Measurements from ENCODE around the gene RMI2. TPM values are rescaled to one million over a fixed set of nuclear protein-coding genes. Genes with fewer than 3 reads are reported as not detected.

The RMI2 gene
- total and polyA plus RNA-seq, 11 donors: 0.23 to 6.6 (median 0.76) TPM; not detected in 2

DNA sequence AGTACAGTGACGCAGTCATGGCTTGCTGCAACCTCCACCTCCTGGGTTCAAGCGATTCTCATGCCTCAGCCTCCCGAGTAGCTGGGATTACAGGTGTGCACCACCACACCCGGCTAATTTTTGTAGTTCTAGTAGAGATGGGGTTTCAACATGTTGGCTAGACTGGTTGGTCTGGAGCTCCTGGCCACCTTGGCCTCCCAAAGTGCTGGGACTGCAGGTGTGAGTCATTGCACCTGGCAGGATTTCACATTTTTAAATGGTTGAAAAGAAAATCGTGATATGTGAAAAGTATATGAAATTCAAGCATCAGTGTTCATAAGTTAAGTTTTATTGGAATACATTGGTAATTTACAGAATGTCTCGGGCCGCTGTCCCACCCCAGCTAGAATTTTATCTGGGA, 2.6 kb downstream of the RMI2 start:
- ATAC-seq (no peak), DNase-seq (peak in 1 of 5 donors; percentile 27)
- WGBS, 4 donors: 96 to 98% (median 97%) methylated on average over 7 of the region's 7 CpGs
- Histone ChIP-seq H3K27ac (no peak overlapping the region), H3K4me3 (no peak overlapping the region), H3K36me3 (no peaks in the 10 kb centered on the region), H3K27me3 (no peaks in the 10 kb centered on the region), H3K9me3 (no peaks in the 10 kb centered on the region), H3K4me1 (peaks cover 0 to 51% (median 18%) of the 10 kb centered on the region in 12 donors)
- intact Hi-C loops (cut with DNase I): loop anchor here in 1 of 10 donors (5.0 kb wide), 1 partner anchor 86 kb away; no protein-coding TSS in a partner anchor
- TF ChIP-seq POLR2A (IDR thresholded peaks at IDR 0.05): no peak

DNA sequence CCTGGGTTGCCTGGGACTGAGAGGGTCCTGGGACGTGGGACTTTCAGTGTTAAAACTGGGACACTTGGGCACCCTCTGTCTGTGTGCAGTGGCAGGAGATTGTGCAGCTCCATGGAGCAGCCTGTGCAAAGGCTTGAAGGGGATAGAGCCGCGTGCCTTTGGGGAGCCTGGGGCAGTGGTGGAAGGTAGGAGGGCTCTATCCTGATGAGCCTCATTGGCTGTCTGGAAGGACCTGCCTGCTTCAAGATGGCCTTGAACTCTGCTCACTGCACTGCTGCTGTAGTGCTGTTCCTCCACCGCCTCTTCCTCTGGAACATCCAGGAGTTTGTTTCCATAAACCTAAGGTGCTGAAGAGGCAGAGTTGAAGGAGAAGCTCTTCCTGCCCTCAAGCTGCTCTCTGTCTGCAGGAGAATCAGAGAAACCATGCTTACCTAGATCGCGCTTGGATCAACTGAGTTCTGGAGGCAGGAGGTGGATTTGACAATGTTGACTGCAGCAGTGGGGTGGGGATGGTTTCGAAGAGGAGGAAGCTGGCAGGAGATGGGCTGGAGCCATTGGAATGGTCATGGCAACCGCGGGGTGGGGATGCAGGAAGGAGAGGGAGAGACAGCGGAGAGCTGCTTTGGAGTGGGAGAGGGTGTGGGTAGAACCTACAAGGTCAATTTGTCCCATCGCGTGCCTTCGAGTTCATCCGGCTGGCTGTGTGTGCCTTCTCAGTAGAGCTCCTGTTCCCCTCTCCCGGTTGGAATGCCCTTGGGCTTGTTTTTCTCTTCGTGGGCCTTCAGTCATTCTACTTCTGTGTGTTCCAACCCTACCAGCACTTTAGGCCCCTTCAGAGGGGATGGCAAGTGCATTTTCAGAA, 3.7 kb downstream of the RMI2 start:
- Histone ChIP-seq H3K9me3 (no peaks in the 10 kb centered on the region), H3K27me3 (no peaks in the 10 kb centered on the region), H3K4me1 (peaks cover 0 to 56% (median 18%) of the 10 kb centered on the region in 12 donors), H3K36me3 (no peaks in the 10 kb centered on the region), H3K27ac (peak overlapping the region in 8 of 12 donors; percentile 11 to 89 (median 38)), H3K4me3 (no peak overlapping the region)
- no peak for ATAC-seq
- 84 to 93% (median 87%) methylated on average over 16 of the region's 16 CpGs for WGBS, 4 donors
- TF ChIP-seq, protein P1, sequence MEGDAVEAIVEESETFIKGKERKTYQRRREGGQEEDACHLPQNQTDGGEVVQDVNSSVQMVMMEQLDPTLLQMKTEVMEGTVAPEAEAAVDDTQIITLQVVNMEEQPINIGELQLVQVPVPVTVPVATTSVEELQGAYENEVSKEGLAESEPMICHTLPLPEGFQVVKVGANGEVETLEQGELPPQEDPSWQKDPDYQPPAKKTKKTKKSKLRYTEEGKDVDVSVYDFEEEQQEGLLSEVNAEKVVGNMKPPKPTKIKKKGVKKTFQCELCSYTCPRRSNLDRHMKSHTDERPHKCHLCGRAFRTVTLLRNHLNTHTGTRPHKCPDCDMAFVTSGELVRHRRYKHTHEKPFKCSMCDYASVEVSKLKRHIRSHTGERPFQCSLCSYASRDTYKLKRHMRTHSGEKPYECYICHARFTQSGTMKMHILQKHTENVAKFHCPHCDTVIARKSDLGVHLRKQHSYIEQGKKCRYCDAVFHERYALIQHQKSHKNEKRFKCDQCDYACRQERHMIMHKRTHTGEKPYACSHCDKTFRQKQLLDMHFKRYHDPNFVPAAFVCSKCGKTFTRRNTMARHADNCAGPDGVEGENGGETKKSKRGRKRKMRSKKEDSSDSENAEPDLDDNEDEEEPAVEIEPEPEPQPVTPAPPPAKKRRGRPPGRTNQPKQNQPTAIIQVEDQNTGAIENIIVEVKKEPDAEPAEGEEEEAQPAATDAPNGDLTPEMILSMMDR (IDR thresholded peaks at IDR 0.05): no peak
- no peak for TF ChIP-seq POLR2A (IDR thresholded peaks at IDR 0.05)
- intact Hi-C loops (cut with DNase I): loop anchor here in 1 of 10 donors (5.0 kb wide), 1 partner anchor 87 kb away; no protein-coding TSS in a partner anchor
- peak in 1 of 5 donors; percentile 10 for DNase-seq

GRCh38 chr16:11349599-11350276, 4.5 kb downstream of the RMI2 start:
- H3K9me3 ChIP-seq: no peaks in the 10 kb centered on the region
- H3K36me3 ChIP-seq: no peaks in the 10 kb centered on the region
- peaks cover 0 to 58% (median 17%) of the 10 kb centered on the region in 12 donors for H3K4me1 ChIP-seq
- WGBS, 4 donors: 35 to 49% (median 46%) methylated on average over 14 of the region's 14 CpGs
- ATAC-seq (peak in 3 of 4 donors; percentile 31 to 77 (median 33)), DNase-seq (peak; percentile 46 to 65 (median 55))
- H3K27ac ChIP-seq: peak overlapping the region in 10 of 12 donors; percentile 11 to 89 (median 44)
- intact Hi-C loops (cut with DNase I): loop anchor here in 4 of 10 donors (5.0 to 10.0 kb wide), 5 partner anchors 55 to 382 kb away; partner anchors contain the start of gene SOCS1 (in 1 of the 4)
- H3K27me3 ChIP-seq: no peaks in the 10 kb centered on the region
- peak overlapping the region in 1 of 12 donors; percentile 5 for H3K4me3 ChIP-seq
- TF ChIP-seq POLR2A (IDR thresholded peaks at IDR 0.05): no peak
- TF ChIP-seq, protein P1 (IDR thresholded peaks at IDR 0.05): no peak

GRCh38 chr16:11350519-11350918, 5.3 kb downstream of the RMI2 start:
- no peaks in the 10 kb centered on the region for H3K36me3 ChIP-seq
- H3K27ac ChIP-seq: peak overlapping the region in 8 of 12 donors; percentile 14 to 89 (median 42)
- H3K27me3 ChIP-seq: no peaks in the 10 kb centered on the region
- H3K4me1 ChIP-seq: peaks cover 0 to 63% (median 15%) of the 10 kb centered on the region in 12 donors
- no peaks in the 10 kb centered on the region for H3K9me3 ChIP-seq
- intact Hi-C loops (cut with DNase I): loop anchor here in 3 of 10 donors (5.0 to 10.0 kb wide), 4 partner anchors 56 to 383 kb away; partner anchors contain the start of gene SOCS1 (in 1 of the 3)
- TF ChIP-seq, protein P1 (IDR thresholded peaks at IDR 0.05): no peak
- ATAC-seq (no peak), DNase-seq (no peak)
- WGBS, 4 donors: 71 to 81% (median 74%) methylated on average over 5 of the region's 5 CpGs
- H3K4me3 ChIP-seq: no peak overlapping the region
